Activated CD8-positive, alpha-beta memory T cell treated with anti-CD3 and anti-CD28 coated beads for 48 hours (primary cell): Measurements from ENCODE around the gene ZNF550.
"Not testable (repeated sequence)": the region's sequence is repeated elsewhere in the genome, so short reads cannot be mapped to it uniquely, and the experiment has no call there.

ENCODE experiments used
- DNase-seq, 3 experiments: peaks; one replicate each; pipeline ENCODE4 v3.0.0-alpha.2; 2020; ENCODE audit warnings: low read depth in 2 of 3, low spot score in 2 of 3

ZNF550 gene

GRCh38 chr19:57537953-57538547 lies 21.6 kb downstream of the ZNF550 start:
- no peak for DNase-seq

- peak; percentile 54 to 75 (median 74) for DNase-seq
These were observed 32.4 kb downstream of the ZNF550 start, which contains the start of gene ZNF549 for GRCh38 chr19:57527136-57527881. ZNF549 (plus strand) TSS chr19:57527356; CDS start chr19:57527574, 218 bp downstream.

GRCh38 chr19:57518021-57518420 lies 41.6 kb downstream of the ZNF550 start:
- DNase-seq = not testable (repeated sequence)

GRCh38 chr19:57515255-57515654 lies 44.4 kb downstream of the ZNF550 start:
- DNase-seq = no peak

- no peak for DNase-seq
These were observed 46.8 kb downstream of the ZNF550 start for GRCh38 chr19:57512845-57513244.

- no peak for DNase-seq
These were observed 48.2 kb downstream of the ZNF550 start for GRCh38 chr19:57511484-57511883.

GRCh38 chr19:57506163-57506562 lies 53.5 kb downstream of the ZNF550 start:
- no peak for DNase-seq

- DNase-seq = not testable (repeated sequence)
These were observed 59.3 kb downstream of the ZNF550 start for GRCh38 chr19:57500400-57500799.

- peak; percentile 68 to 85 (median 84) for DNase-seq
These were observed 59.8 kb downstream of the ZNF550 start, which contains the start of gene ZNF773 for GRCh38 chr19:57499680-57500395. ZNF773 (plus strand) TSS chr19:57499938; CDS start chr19:57500081, 143 bp downstream.

GRCh38 chr19:57499332-57499679 lies 60.4 kb downstream of the ZNF550 start:
- not testable (repeated sequence) for DNase-seq

GRCh38 chr19:57488299-57488644 lies 71.4 kb downstream of the ZNF550 start:
- DNase-seq = not testable (repeated sequence)

- DNase-seq = peak; percentile 59 to 76 (median 72)
These were observed 72.0 kb downstream of the ZNF550 start, which contains the start of gene ZNF419 for GRCh38 chr19:57487477-57488298. ZNF419 (plus strand) TSS chr19:57487750; CDS start chr19:57487951, 201 bp downstream.
